Left ventricle myocardium inferior (tissue), 1 donor: Measurements from ENCODE around the gene RAB44. TPM values are rescaled to one million over a fixed set of nuclear protein-coding genes. Genes with fewer than 3 reads are reported as not detected.

Source experiments
- DNase-seq: peaks from one replicate; pipeline ENCODE4 v3.0.0-alpha.2; 2020
- H3K27ac ChIP-seq: fragments of 200-600 bp; replicated peaks from 2 replicates; pipeline ENCODE4 v1.8.0; 2021
- H3K27me3 ChIP-seq: fragments of 200-600 bp; 2 replicates; pipeline ENCODE4 v1.8.0; 2021; ENCODE audit warnings: low read depth
- H3K36me3 ChIP-seq: fragments of 200-600 bp; 2 replicates; pipeline ENCODE4 v1.8.0; 2021
- H3K4me1 ChIP-seq: fragments of 200-600 bp; 2 replicates; pipeline ENCODE4 v1.8.0; 2021
- H3K4me3 ChIP-seq: fragments of 200-600 bp; 2 replicates; pipeline ENCODE4 v1.8.0; 2021; ENCODE audit warnings: mild to moderate bottlenecking, moderate library complexity
- H3K9me3 ChIP-seq: fragments of 200-600 bp; replicated peaks from 2 replicates; pipeline ENCODE4 v1.8.0; 2021
- intact Hi-C: fragments of 100-400 bp; cut with micrococcal nuclease; formaldehyde crosslinking; loops from one replicate; pipeline ENCODE4 v1.11.0; 2022
- total RNA-seq: library from RNA; stranded (reverse); fragmentation: NEBNext Ultra II Directional; extraction: Animal tissue kit (Norgen Biotek cat#: 25700); gene quantifications from one replicate; pipeline ENCODE4 v1.2.1, GENCODE V29; 2021
- TF ChIP-seq, protein P1 (sequence below): fragments of 200-600 bp; IDR thresholded peaks from 2 replicates; pipeline ENCODE4 v1.8.0; 2021; ENCODE audit warnings: antibody characterized with exemption, mild to moderate bottlenecking, borderline replicate concordance
- donor health status: DM: no; HTN: yes; CAD: no; lungs with severe emphysema.

Gene RAB44
- total RNA-seq, 1 donor from 2014 or later, result 0.05 TPM

- TF ChIP-seq, protein P1, sequence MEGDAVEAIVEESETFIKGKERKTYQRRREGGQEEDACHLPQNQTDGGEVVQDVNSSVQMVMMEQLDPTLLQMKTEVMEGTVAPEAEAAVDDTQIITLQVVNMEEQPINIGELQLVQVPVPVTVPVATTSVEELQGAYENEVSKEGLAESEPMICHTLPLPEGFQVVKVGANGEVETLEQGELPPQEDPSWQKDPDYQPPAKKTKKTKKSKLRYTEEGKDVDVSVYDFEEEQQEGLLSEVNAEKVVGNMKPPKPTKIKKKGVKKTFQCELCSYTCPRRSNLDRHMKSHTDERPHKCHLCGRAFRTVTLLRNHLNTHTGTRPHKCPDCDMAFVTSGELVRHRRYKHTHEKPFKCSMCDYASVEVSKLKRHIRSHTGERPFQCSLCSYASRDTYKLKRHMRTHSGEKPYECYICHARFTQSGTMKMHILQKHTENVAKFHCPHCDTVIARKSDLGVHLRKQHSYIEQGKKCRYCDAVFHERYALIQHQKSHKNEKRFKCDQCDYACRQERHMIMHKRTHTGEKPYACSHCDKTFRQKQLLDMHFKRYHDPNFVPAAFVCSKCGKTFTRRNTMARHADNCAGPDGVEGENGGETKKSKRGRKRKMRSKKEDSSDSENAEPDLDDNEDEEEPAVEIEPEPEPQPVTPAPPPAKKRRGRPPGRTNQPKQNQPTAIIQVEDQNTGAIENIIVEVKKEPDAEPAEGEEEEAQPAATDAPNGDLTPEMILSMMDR, result no peak
- peaks cover 5% of the 10 kb centered on the region for H3K36me3 ChIP-seq
- no peaks in the 10 kb centered on the region for H3K27me3 ChIP-seq
- H3K4me1 ChIP-seq, result peaks cover 27% of the 10 kb centered on the region
- no peaks in the 10 kb centered on the region for H3K9me3 ChIP-seq
- H3K27ac ChIP-seq, result no peak overlapping the region
- no peak overlapping the region for H3K4me3 ChIP-seq
- DNase-seq, result no peak
- intact Hi-C loops, result loop anchor here (10.0 kb wide), 2 partner anchors 71 to 141 kb away; no protein-coding TSS in a partner anchor
Measured at GRCh38 chr6:36755435-36756348, 58.1 kb downstream of the RAB44 start.

DNA sequence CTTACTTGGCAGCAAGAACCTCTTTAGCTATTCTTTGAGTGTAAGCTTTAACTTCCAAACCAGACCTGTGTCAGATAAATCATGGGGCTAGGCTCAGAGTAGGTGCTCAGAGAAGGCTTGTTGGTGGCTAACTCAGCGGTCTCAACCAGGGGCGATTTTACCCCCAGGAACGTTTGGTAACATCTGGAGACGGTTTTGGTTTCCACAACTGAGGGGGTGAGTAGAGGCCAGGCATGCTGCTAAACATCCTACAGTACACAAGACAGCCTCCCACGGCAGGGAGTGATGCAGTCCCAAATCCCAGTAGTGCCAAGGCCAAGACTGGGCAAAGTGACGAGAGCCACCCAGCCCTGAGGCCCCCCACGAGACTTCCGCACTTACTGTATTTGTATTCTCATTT, 59.2 kb downstream of the RAB44 start:
- TF ChIP-seq, protein P1, result no peak
- intact Hi-C loops, result loop anchor here (10.0 kb wide), 2 partner anchors 72 to 142 kb away; no protein-coding TSS in a partner anchor
- Histone ChIP-seq H3K9me3 (no peaks in the 10 kb centered on the region), H3K4me3 (no peak overlapping the region), H3K36me3 (peaks cover 5% of the 10 kb centered on the region), H3K4me1 (peaks cover 27% of the 10 kb centered on the region), H3K27ac (no peak overlapping the region), H3K27me3 (no peaks in the 10 kb centered on the region)
- DNase-seq, result no peak

- no peak for DNase-seq
- H3K4me3 ChIP-seq, result no peak overlapping the region
- intact Hi-C loops, result loop anchor here (10.0 kb wide), 2 partner anchors 72 to 142 kb away; no protein-coding TSS in a partner anchor
- peaks cover 27% of the 10 kb centered on the region for H3K4me1 ChIP-seq
- TF ChIP-seq, protein P1, result no peak
- H3K9me3 ChIP-seq, result no peaks in the 10 kb centered on the region
- no peak overlapping the region for H3K27ac ChIP-seq
- H3K36me3 ChIP-seq, result peaks cover 2% of the 10 kb centered on the region
- no peaks in the 10 kb centered on the region for H3K27me3 ChIP-seq
Measured at GRCh38 chr6:36757206-36757605, 59.6 kb downstream of the RAB44 start.

GRCh38 chr6:36757943-36758508, 60.4 kb downstream of the RAB44 start:
- H3K36me3 ChIP-seq, result no peaks in the 10 kb centered on the region
- no peak overlapping the region for H3K4me3 ChIP-seq
- H3K27me3 ChIP-seq, result no peaks in the 10 kb centered on the region
- TF ChIP-seq, protein P1, result no peak
- no peak for DNase-seq
- H3K27ac ChIP-seq, result no peak overlapping the region
- intact Hi-C loops, result loop anchor here (10.0 kb wide), 2 partner anchors 73 to 143 kb away; no protein-coding TSS in a partner anchor
- no peaks in the 10 kb centered on the region for H3K9me3 ChIP-seq
- H3K4me1 ChIP-seq, result peaks cover 27% of the 10 kb centered on the region

GRCh38 chr6:36758516-36759147, 61.0 kb downstream of the RAB44 start:
- TF ChIP-seq, protein P1, result no peak
- no peaks in the 10 kb centered on the region for H3K9me3 ChIP-seq
- no peak for DNase-seq
- H3K27ac ChIP-seq, result no peak overlapping the region
- intact Hi-C loops, result loop anchor here (10.0 kb wide), 2 partner anchors 74 to 144 kb away; no protein-coding TSS in a partner anchor
- peaks cover 27% of the 10 kb centered on the region for H3K4me1 ChIP-seq
- H3K27me3 ChIP-seq, result no peaks in the 10 kb centered on the region
- no peaks in the 10 kb centered on the region for H3K36me3 ChIP-seq
- no peak overlapping the region for H3K4me3 ChIP-seq
